AG04450 (cell line): ENCODE measurements around the gene GTF2H2C. TPM values are rescaled to one million over a fixed set of nuclear protein-coding genes. Genes with fewer than 3 reads are reported as not detected.
A peak's percentile ranks its signal among the peaks of the same experiment; 100 is the strongest.
"Not testable (repeated sequence)": the region's sequence is repeated elsewhere in the genome, so short reads cannot be mapped to it uniquely, and the experiment has no call there.

Source experiments
- CTCF ChIA-PET: fragments of 300-600, 350-600 bp; formaldehyde crosslinking; extraction: SDS; loops from one replicate; lab custom pipeline; 2022; ENCODE audit warnings: antibody characterized with exemption, inconsistent platforms; lab: Charles Lee
- POLR2A ChIA-PET: fragments of 350-600 bp; formaldehyde crosslinking; extraction: SDS; loops from one replicate; lab custom pipeline; 2021; ENCODE audit warnings: antibody characterized with exemption, inconsistent platforms; lab: Yijun Ruan, JAX
- DNase-seq: peaks from one replicate; pipeline ENCODE4 v3.0.0-alpha.2; 2011; ENCODE audit warnings: low read depth, low spot score
- H3K27ac ChIP-seq: one replicate; pipeline ENCODE4 v1.5.1; 2012; ENCODE audit warnings: low read depth, low read length, control low read depth
- H3K27me3 ChIP-seq: one replicate; pipeline ENCODE4 v1.6.0; 2012; ENCODE audit warnings: low read length; ENCODE audit not compliant: control insufficient read depth, insufficient read depth
- H3K4me3 ChIP-seq: 2 replicates; pipeline ENCODE4 v1.5.1; 2011; ENCODE audit warnings: mild to moderate bottlenecking, low read depth, low read length, control low read depth
- H3K9me3 ChIP-seq: 2 replicates; pipeline ENCODE4 v1.5.1; 2012; ENCODE audit warnings: low read length; ENCODE audit not compliant: control insufficient read depth, insufficient read depth
- polyA plus RNA-seq: library from polyadenylated mRNA; depleted of rRNA; stranded (reverse); fragments of >200 nt; gene quantifications from 2 replicates; pipeline ENCODE4 v1.2.3, GENCODE V29; 2011

GTF2H2C gene
- polyA plus RNA-seq, 1 experiment, result 40.9 TPM

- CTCF ChIA-PET, POLR2A ChIA-PET, H3K4me3 ChIP-seq, H3K27me3 ChIP-seq, DNase-seq, H3K27ac ChIP-seq, H3K9me3 ChIP-seq: not testable (repeated sequence)
These were observed 18.6 kb upstream of the GTF2H2C start for GRCh38 chr5:69541347-69541746.

DNA sequence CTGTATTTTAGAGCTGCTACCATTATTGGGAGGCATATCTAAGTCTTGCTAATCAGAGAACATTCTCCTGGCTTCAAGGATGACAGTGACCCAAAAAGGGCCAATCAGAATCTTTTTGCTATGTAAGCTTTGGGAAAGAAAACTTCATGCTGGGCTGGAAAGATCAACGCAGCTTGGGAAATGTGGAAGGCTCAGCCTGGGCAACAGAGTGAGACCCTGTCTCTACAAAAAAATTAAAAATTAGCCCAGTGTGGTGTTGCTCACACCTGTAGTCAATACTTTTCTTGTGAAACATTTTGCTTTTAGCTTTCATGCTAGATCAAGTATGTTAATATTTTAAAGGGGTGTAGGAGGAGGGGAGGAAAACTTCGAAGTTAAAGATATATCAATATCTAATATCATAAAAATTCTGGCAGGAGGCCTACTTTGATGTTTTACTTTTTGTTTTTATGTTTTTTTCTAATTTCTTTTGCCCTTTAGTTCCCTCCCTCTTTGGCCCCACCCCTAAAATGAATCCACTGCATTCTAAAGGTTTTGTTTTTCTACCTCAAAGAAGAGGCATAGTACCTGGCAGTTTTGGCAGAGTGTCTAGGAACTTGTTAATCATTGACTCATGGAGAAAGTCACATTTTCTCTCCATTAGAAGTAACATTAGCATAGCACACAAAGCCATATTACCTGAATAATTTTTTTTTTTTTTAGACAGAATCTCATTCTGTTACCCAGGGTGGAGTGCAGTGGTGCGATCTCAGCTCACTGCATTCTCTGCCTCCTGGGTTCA, 17.0 kb upstream of the GTF2H2C start:
- H3K4me3 ChIP-seq, H3K27ac ChIP-seq, POLR2A ChIA-PET, H3K27me3 ChIP-seq, DNase-seq, H3K9me3 ChIP-seq, CTCF ChIA-PET: not testable (repeated sequence)

DNA sequence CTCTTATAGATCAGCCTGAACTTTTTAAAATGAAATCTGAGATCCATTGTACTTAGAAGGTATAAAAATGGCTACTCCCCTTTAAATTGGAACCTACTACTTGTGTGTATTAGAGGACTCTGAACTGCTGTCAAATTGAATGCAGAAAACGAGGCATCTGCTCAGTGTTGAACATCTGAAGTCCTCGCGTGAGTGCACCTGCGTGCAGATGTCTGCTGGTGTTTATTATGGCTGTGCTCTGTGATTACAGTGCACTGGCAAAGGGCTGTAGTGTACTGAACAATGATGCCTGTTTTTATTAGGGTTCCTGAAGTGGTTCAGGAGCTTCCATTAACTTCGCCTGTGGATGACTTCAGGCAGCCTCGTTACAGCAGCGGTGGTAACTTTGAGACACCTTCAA, 15.4 kb upstream of the GTF2H2C start:
- POLR2A ChIA-PET, H3K4me3 ChIP-seq, CTCF ChIA-PET, H3K27ac ChIP-seq, H3K9me3 ChIP-seq, H3K27me3 ChIP-seq, DNase-seq: not testable (repeated sequence)

DNA sequence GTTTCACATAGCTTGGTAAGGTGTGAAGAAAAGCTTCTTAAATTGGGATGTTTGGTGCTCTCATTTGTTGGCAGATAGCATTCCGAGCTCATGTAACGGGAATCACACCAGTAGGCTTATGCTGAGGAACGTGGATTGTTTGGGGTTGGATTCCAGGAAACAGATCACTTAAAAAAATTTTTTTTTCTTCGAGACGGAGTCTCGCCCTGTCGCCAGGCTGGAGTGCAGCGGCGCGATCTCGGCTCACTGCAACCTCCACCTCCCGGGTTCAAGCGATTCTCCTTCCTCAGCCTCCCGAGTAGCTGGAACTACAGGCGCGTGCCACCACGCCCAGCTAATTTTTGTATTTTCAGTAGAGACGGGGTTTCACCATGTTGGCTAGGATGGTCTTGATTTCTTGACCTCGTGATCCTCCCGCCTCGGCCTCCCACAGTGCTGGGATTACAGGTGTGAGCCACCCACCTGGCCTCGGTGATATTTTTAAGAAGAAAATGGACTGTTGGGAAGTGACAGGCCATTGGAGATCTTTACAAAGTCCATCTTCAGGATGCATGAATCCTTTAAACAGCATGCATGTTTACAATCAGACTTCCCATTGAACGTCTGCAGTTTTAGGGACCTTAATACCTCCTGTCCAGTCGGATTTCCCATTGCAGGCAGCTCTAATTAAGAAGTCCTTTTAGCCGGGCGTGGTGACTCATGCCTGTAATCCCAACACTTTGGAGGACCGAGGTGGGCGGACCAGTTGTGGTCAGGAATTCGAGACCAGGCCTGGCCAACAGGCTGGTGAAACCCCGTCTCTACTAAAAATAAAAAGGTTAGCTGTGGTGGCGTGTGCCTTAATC, 818 bp downstream of the GTF2H2C start:
- peak overlapping the region; percentile 47 for H3K4me3 ChIP-seq
- POLR2A ChIA-PET, H3K27ac ChIP-seq, H3K9me3 ChIP-seq, DNase-seq, H3K27me3 ChIP-seq, CTCF ChIA-PET: not testable (repeated sequence)

GRCh38 chr5:69566172-69566571, 6.2 kb downstream of the GTF2H2C start:
- POLR2A ChIA-PET, CTCF ChIA-PET, H3K4me3 ChIP-seq, H3K9me3 ChIP-seq, H3K27ac ChIP-seq, H3K27me3 ChIP-seq, DNase-seq: not testable (repeated sequence)

GRCh38 chr5:69568072-69568471, 8.1 kb downstream of the GTF2H2C start:
- POLR2A ChIA-PET, H3K9me3 ChIP-seq, H3K27me3 ChIP-seq, H3K4me3 ChIP-seq, H3K27ac ChIP-seq, CTCF ChIA-PET, DNase-seq: not testable (repeated sequence)

- H3K4me3 ChIP-seq, H3K27me3 ChIP-seq, POLR2A ChIA-PET, DNase-seq, CTCF ChIA-PET, H3K9me3 ChIP-seq, H3K27ac ChIP-seq: not testable (repeated sequence)
These were observed 23.4 kb downstream of the GTF2H2C start for GRCh38 chr5:69583356-69583755.

DNA sequence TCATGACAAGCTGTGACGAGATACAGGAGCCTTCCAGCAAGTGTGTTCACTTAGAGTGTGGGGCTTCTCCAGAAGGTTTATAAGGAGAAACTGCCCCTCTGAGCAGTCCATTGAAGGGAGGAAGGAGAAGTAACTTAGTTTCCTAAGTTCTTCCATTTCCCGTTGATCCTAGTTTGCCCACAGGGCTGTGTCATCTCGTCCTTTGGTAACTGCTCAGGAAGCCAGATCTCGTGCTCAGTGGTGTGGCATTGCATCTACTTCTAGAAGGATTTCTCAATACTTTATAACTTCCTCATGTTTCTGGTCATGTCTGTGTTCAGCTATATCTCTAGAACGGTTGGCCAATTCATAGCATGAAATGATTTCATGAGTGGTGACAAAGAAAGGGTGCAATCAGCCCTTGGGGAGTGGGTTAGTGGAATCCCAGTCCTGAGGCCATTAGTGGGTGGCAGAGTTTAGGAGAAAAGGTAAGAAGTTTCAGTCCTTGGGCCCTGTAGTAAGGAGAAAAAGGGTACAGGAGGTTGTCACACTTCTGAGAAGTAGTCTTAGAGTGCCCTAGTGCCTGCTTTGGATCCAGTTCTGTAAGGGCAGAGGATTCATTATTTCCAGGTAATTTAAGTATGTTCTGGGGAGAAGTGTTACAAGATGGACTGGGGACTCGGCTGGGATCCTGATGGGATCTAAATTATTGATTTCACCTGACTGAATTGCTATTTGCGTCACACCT, 36.3 kb downstream of the GTF2H2C start:
- POLR2A ChIA-PET, H3K27me3 ChIP-seq, H3K27ac ChIP-seq, H3K9me3 ChIP-seq, CTCF ChIA-PET, DNase-seq, H3K4me3 ChIP-seq: not testable (repeated sequence)

DNA sequence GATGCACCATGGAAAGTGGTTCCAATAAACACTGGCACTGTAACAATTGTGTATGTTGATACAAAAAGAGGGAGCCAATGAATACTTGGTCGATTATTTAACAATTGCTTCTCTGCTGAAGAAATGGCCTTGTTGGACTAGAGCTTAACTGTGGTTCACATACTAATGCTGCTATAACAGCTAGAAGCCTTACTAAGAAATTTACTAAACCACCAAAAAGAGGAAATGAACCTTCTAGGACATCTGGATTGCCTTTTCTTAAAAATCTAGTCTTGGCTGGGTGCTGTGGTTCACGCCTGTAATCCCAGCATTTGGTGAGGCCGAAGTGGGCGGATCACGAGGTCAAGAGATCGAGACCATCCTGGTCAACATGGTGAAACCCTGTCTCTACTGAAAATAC, 42.0 kb downstream of the GTF2H2C start:
- CTCF ChIA-PET, H3K27me3 ChIP-seq, DNase-seq, H3K9me3 ChIP-seq, POLR2A ChIA-PET, H3K4me3 ChIP-seq, H3K27ac ChIP-seq: not testable (repeated sequence)

- H3K27ac ChIP-seq, CTCF ChIA-PET, H3K9me3 ChIP-seq, POLR2A ChIA-PET, DNase-seq, H3K27me3 ChIP-seq, H3K4me3 ChIP-seq: not testable (repeated sequence)
These were observed 46.8 kb downstream of the GTF2H2C start for GRCh38 chr5:69606839-69607238.

- CTCF ChIA-PET, POLR2A ChIA-PET, H3K27me3 ChIP-seq, H3K27ac ChIP-seq, H3K4me3 ChIP-seq, DNase-seq, H3K9me3 ChIP-seq: not testable (repeated sequence)
These were observed 47.8 kb downstream of the GTF2H2C start for GRCh38 chr5:69607750-69608149.
